H9 (cell line): ENCODE results near the gene GSE1. TPM values are rescaled to one million over a fixed set of nuclear protein-coding genes. Genes with fewer than 3 reads are reported as not detected.

Source experiments
- DNase-seq: peaks from one replicate; pipeline ENCODE4 v3.0.0-alpha.2; 2017
- H2AFZ ChIP-seq: one replicate; pipeline ENCODE4 v1.6.1; 2013; ENCODE audit warnings: mild to moderate bottlenecking, low read length, control low read depth, moderate library complexity
- H2AK5ac ChIP-seq: 2 replicates; pipeline ENCODE4 v1.6.1; 2013; ENCODE audit warnings: low read length, control low read depth, mixed read lengths; ENCODE audit not compliant: insufficient read length
- H2BK120ac ChIP-seq: one replicate; pipeline ENCODE4 v1.6.1; 2013; ENCODE audit warnings: low read depth, mild to moderate bottlenecking, low read length, control low read depth, inconsistent platforms; ENCODE audit not compliant: poor library complexity, severe bottlenecking
- H2BK12ac ChIP-seq: 2 replicates; pipeline ENCODE4 v1.6.1; 2013; ENCODE audit warnings: low read length, control low read depth, mixed read lengths, low read depth; ENCODE audit not compliant: insufficient read length
- H2BK15ac ChIP-seq: 2 replicates; pipeline ENCODE4 v1.6.1; 2013; ENCODE audit warnings: low read depth, low read length, control low read depth
- H2BK20ac ChIP-seq: one replicate; pipeline ENCODE4 v1.6.1; 2013; ENCODE audit warnings: low read depth, mild to moderate bottlenecking, low read length, control low read depth, inconsistent platforms; ENCODE audit not compliant: poor library complexity, severe bottlenecking
- H2BK5ac ChIP-seq: 2 replicates; pipeline ENCODE4 v1.6.1; 2013; ENCODE audit warnings: low read length, control low read depth, mixed read lengths; ENCODE audit not compliant: insufficient read length
- H3K14ac ChIP-seq: 2 replicates; pipeline ENCODE4 v1.6.1; 2013; ENCODE audit warnings: low read length, control low read depth; ENCODE audit not compliant: insufficient read depth
- H3K18ac ChIP-seq: 2 replicates; pipeline ENCODE4 v1.6.1; 2013; ENCODE audit warnings: low read depth, mild to moderate bottlenecking, mixed read lengths, low read length, control low read depth; ENCODE audit not compliant: insufficient read length
- H3K23ac ChIP-seq: 2 replicates; pipeline ENCODE4 v1.6.1; 2013; ENCODE audit warnings: low read length, control low read depth, mixed read lengths, low read depth; ENCODE audit not compliant: insufficient read length
- H3K23me2 ChIP-seq: 2 replicates; pipeline ENCODE4 v1.6.1; 2013; ENCODE audit warnings: low read depth, mild to moderate bottlenecking, mixed read lengths, low read length, control low read depth; ENCODE audit not compliant: insufficient read length, poor library complexity, severe bottlenecking
- H3K27ac ChIP-seq: 2 replicates; pipeline ENCODE4 v1.5.1; 2013; ENCODE audit warnings: low read length, control low read depth, mixed read lengths, low read depth; ENCODE audit not compliant: insufficient read length
- H3K27me3 ChIP-seq: 2 replicates; pipeline ENCODE4 v1.6.1; 2013; ENCODE audit warnings: low read length, control low read depth, inconsistent platforms; ENCODE audit not compliant: insufficient read depth
- H3K4ac ChIP-seq: 2 replicates; pipeline ENCODE4 v1.6.1; 2013; ENCODE audit warnings: low read depth, mild to moderate bottlenecking, control low read depth, inconsistent platforms, low read length, moderate library complexity
- H3K4me1 ChIP-seq: 2 replicates; pipeline ENCODE4 v1.6.1; 2013; ENCODE audit warnings: low read length, control low read depth, inconsistent platforms; ENCODE audit not compliant: insufficient read depth
- H3K4me2 ChIP-seq: 2 replicates; pipeline ENCODE4 v1.6.1; 2013; ENCODE audit warnings: low read length, control low read depth, mixed read lengths; ENCODE audit not compliant: insufficient read length, insufficient read depth
- H3K56ac ChIP-seq: 2 replicates; pipeline ENCODE4 v1.6.1; 2013; ENCODE audit warnings: low read depth, mild to moderate bottlenecking, mixed read lengths, low read length, control low read depth; ENCODE audit not compliant: insufficient read length
- H3K79me1 ChIP-seq: 2 replicates; pipeline ENCODE4 v1.6.1; 2013; ENCODE audit warnings: low read depth, mild to moderate bottlenecking, moderate library complexity, low read length, control low read depth, inconsistent platforms; ENCODE audit not compliant: insufficient read depth, poor library complexity, severe bottlenecking
- H3K79me2 ChIP-seq: 2 replicates; pipeline ENCODE4 v1.6.1; 2013; ENCODE audit warnings: low read length, control low read depth, inconsistent platforms; ENCODE audit not compliant: insufficient read depth
- H3K9ac ChIP-seq: 2 replicates; pipeline ENCODE4 v1.6.1; 2013; ENCODE audit warnings: low read length, control low read depth, mixed read lengths; ENCODE audit not compliant: insufficient read length; ENCODE audit errors: extremely low read depth
- H3K9me3 ChIP-seq: one replicate; pipeline ENCODE4 v1.6.1; 2013; ENCODE audit warnings: low read depth, low read length, inconsistent platforms; ENCODE audit not compliant: control insufficient read depth
- H3T11ph ChIP-seq: one replicate; pipeline ENCODE4 v1.6.1; 2013; ENCODE audit warnings: mild to moderate bottlenecking, low read length, control low read depth, inconsistent platforms
- H4K20me1 ChIP-seq: one replicate; pipeline ENCODE4 v1.6.1; 2013; ENCODE audit not compliant: control insufficient read depth, insufficient read length, insufficient read depth
- H4K5ac ChIP-seq: 2 replicates; pipeline ENCODE4 v1.6.1; 2013; ENCODE audit warnings: low read depth, mild to moderate bottlenecking, mixed read lengths, low read length, control low read depth; ENCODE audit not compliant: insufficient read length
- H4K8ac ChIP-seq: replicated peaks from 2 replicates; pipeline ENCODE4 v1.6.1; 2013; ENCODE audit warnings: low read length, control low read depth, mixed read lengths, low read depth; ENCODE audit not compliant: insufficient read length
- H4K91ac ChIP-seq: 2 replicates; pipeline ENCODE4 v1.6.1; 2013; ENCODE audit warnings: low read depth, mild to moderate bottlenecking, moderate library complexity, mixed read lengths, low read length, control low read depth; ENCODE audit not compliant: insufficient read length
- H3K27ac Mint-ChIP-seq, 3 experiments: 2 replicates in 2 of 3; 3 replicates in 1 of 3; pipeline ENCODE4 v1.8.0; 2020 to 2021; ENCODE audit warnings: mixed read lengths in 3 of 3, mild to moderate bottlenecking in 1 of 3, moderate library complexity in 1 of 3
- H3K27me3 Mint-ChIP-seq: 2 replicates; pipeline ENCODE4 v1.8.0; 2021; ENCODE audit warnings: low read depth, mild to moderate bottlenecking, moderate library complexity, mixed read lengths
- H3K36me3 Mint-ChIP-seq, 3 experiments: 2 replicates in 2 of 3; 3 replicates in 1 of 3; pipeline ENCODE4 v1.8.0; 2020 to 2021; ENCODE audit warnings: low read depth in 3 of 3, mixed read lengths in 3 of 3; ENCODE audit not compliant: insufficient read depth in 1 of 3
- H3K4me1 Mint-ChIP-seq, 2 experiments: 2 replicates each; pipeline ENCODE4 v1.8.0; 2020; ENCODE audit warnings: mixed read lengths in 2 of 2
- H3K4me3 Mint-ChIP-seq, 2 experiments: 2 replicates in 1 of 2; 3 replicates in 1 of 2; pipeline ENCODE4 v1.8.0; 2020 to 2021; ENCODE audit warnings: mild to moderate bottlenecking in 2 of 2, mixed read lengths in 2 of 2, moderate library complexity in 1 of 2
- H3K9me3 Mint-ChIP-seq, 2 experiments: 2 replicates in 1 of 2; 3 replicates in 1 of 2; pipeline ENCODE4 v1.8.0; 2020; ENCODE audit warnings: mild to moderate bottlenecking in 2 of 2, mixed read lengths in 2 of 2, moderate library complexity in 1 of 2
- WGBS: extraction: QIAGEN DNeasy Blood & Tissue Kit; methylation state at CpG from one replicate; pipeline ENCODE4 v1.1.7; 2013; ENCODE audit warnings: missing lambda C conversion rate, low lambda C conversion rate, mixed read lengths; ENCODE audit not compliant: insufficient read length; ENCODE audit errors: extremely low coverage; 5-methylcytosine and 5-hydroxymethylcytosine counted together
- total RNA-seq: library from RNA; stranded (reverse); gene quantifications from 2 replicates; pipeline ENCODE4 v1.2.1, GENCODE V29; 2021
- TF ChIP-seq, protein P1 (sequence below): fragments of 200-600 bp; sonication (generic); conservative IDR thresholded peaks from 3 replicates; pipeline ENCODE4 v1.8.0; 2021; ENCODE audit warnings: antibody characterized with exemption, mild to moderate bottlenecking

GSE1 gene
- total RNA-seq, 1 experiment from 2014 or later = 125 TPM

DNA sequence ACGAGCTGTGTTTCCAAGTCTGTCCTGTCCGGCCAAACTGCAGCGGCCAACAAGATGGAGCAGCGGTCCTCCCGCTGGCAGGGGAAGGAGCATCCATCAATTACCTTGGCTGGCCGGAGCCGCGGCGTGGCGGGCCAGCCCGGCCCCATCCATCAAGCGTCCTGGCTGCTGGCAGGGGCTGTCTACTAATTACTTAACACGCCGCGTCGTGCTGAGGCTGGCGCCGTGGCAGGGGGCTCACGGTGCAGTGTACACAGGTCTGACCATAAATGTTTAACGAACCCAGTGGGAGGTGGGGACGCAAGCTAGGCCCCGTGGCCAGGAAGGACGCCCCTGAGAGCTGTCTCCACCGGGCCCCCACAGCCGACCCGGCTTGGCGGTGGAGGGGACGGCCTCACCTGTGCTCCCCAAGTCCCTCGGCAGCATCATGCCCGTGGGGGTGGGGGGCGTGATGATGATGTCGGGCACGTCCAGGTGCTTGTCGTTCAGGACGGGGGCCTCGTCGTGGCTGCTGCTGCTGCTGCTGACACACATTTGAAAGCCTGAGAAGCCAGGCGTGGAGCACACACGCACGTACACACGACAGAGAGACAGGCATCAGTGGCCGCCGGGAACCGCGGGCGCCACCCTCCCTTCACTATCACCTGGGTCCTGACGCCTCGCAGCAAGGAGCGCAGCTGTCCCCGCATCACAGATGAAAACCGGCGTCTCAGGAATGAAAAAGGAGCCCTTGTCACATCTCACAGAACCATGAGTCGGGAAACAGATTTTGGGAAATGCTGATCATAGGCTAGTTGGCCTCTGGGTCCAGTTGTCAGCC is 96.9 kb downstream of the GSE1 start:
- no peak overlapping the region for H2AFZ ChIP-seq
- no peak overlapping the region for H2BK5ac ChIP-seq
- H3K4me2 ChIP-seq = no peak overlapping the region
- Mint-ChIP-seq H3K27me3 (peaks cover 6% of the 10 kb centered on the region), H3K27ac (peak overlapping the region in 1 of 3 experiments; percentile 21; a peak in 1 of 7 replicates), H3K36me3 (peaks cover 6 to 13% (median 10%) of the 10 kb centered on the region in 3 experiments; a peak in 5 of 7 replicates), H3K4me1 (peaks cover 15 to 21% of the 10 kb centered on the region in 2 experiments), H3K4me3 (no peak overlapping the region), H3K9me3 (peaks cover 5 to 8% of the 10 kb centered on the region in 2 experiments)
- no peak overlapping the region; the same call in 1 of the 2 replicates for H3K14ac ChIP-seq
- H3K27me3 ChIP-seq = no peaks in the 10 kb centered on the region
- H3K27ac ChIP-seq = no peak overlapping the region
- peaks cover 7% of the 10 kb centered on the region for H3K9me3 ChIP-seq
- H2BK120ac ChIP-seq = no peak overlapping the region
- H3K56ac ChIP-seq = no peak overlapping the region
- H4K8ac ChIP-seq = no peak overlapping the region
- H3K9ac ChIP-seq = no peak overlapping the region
- H4K5ac ChIP-seq = no peak overlapping the region
- no peaks in the 10 kb centered on the region for H3K79me1 ChIP-seq
- no peaks in the 10 kb centered on the region for H3K23me2 ChIP-seq
- WGBS = no CpG with 5 or more reads among the region's 53 CpGs
- H4K20me1 ChIP-seq = no peaks in the 10 kb centered on the region
- no peak overlapping the region for H3K4ac ChIP-seq
- no peaks in the 10 kb centered on the region for H3K79me2 ChIP-seq
- peaks cover under 1% of the 10 kb centered on the region; the same call in 1 of the 2 replicates for H3K4me1 ChIP-seq
- H2BK20ac ChIP-seq = no peak overlapping the region
- no peak overlapping the region for H2BK12ac ChIP-seq
- no peak overlapping the region for H3K18ac ChIP-seq
- no peak overlapping the region for H3K23ac ChIP-seq
- TF ChIP-seq, protein P1, sequence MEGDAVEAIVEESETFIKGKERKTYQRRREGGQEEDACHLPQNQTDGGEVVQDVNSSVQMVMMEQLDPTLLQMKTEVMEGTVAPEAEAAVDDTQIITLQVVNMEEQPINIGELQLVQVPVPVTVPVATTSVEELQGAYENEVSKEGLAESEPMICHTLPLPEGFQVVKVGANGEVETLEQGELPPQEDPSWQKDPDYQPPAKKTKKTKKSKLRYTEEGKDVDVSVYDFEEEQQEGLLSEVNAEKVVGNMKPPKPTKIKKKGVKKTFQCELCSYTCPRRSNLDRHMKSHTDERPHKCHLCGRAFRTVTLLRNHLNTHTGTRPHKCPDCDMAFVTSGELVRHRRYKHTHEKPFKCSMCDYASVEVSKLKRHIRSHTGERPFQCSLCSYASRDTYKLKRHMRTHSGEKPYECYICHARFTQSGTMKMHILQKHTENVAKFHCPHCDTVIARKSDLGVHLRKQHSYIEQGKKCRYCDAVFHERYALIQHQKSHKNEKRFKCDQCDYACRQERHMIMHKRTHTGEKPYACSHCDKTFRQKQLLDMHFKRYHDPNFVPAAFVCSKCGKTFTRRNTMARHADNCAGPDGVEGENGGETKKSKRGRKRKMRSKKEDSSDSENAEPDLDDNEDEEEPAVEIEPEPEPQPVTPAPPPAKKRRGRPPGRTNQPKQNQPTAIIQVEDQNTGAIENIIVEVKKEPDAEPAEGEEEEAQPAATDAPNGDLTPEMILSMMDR = no peak
- no peak overlapping the region for H3T11ph ChIP-seq
- H2BK15ac ChIP-seq = no peak overlapping the region
- H4K91ac ChIP-seq = no peak overlapping the region
- H2AK5ac ChIP-seq = no peak overlapping the region
- no peak for DNase-seq
